Tibial nerve (tissue), 4 donors: Measurements from ENCODE around the gene WIPF3.

ENCODE experiments used
- EP300 ChIP-seq, 2 donors: sonication (generic); formaldehyde crosslinking; IDR thresholded peaks; one replicate each; pipeline ENCODE4 v1.6.1; 2017; ENCODE audit warnings: antibody characterized with exemption in 2 of 2, mild to moderate bottlenecking in 1 of 2
- POLR2A ChIP-seq, 2 donors: fragments of 450-650 bp; IDR thresholded peaks; one replicate each; pipeline ENCODE4 v1.6.1; 2017; ENCODE audit warnings: antibody characterized with exemption in 2 of 2, mild to moderate bottlenecking in 2 of 2, moderate library complexity in 2 of 2
- TF ChIP-seq, protein P1 (sequence below), 5 experiments: fragments of 200-600 bp in 3 of 5; fragments of 450-650 bp in 2 of 5; sonication (generic) in 3 of 5; IDR thresholded peaks; one replicate each; pipeline ENCODE4 v1.5.1; 2016 to 2019; ENCODE audit warnings: antibody characterized with exemption in 5 of 5, mild to moderate bottlenecking in 3 of 5, moderate library complexity in 2 of 5

- TF ChIP-seq, protein P1, sequence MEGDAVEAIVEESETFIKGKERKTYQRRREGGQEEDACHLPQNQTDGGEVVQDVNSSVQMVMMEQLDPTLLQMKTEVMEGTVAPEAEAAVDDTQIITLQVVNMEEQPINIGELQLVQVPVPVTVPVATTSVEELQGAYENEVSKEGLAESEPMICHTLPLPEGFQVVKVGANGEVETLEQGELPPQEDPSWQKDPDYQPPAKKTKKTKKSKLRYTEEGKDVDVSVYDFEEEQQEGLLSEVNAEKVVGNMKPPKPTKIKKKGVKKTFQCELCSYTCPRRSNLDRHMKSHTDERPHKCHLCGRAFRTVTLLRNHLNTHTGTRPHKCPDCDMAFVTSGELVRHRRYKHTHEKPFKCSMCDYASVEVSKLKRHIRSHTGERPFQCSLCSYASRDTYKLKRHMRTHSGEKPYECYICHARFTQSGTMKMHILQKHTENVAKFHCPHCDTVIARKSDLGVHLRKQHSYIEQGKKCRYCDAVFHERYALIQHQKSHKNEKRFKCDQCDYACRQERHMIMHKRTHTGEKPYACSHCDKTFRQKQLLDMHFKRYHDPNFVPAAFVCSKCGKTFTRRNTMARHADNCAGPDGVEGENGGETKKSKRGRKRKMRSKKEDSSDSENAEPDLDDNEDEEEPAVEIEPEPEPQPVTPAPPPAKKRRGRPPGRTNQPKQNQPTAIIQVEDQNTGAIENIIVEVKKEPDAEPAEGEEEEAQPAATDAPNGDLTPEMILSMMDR (IDR thresholded peaks at IDR 0.05), result no peak
- TF ChIP-seq POLR2A (IDR thresholded peaks at IDR 0.05) (no peak), EP300 (IDR thresholded peaks at IDR 0.05) (no peak)
Measured at GRCh38 chr7:29771081-29771816, 35.1 kb upstream of the WIPF3 start.
